ENCODE data around the gene SPO11. TPM values are rescaled to one million over a fixed set of nuclear protein-coding genes. Genes with fewer than 3 reads are reported as not detected.

SPO11 gene
- total and polyA plus RNA-seq, 2 of the 8 experiments (the other 6 are each of a cell fraction or from before 2014, with no cell fraction given), result not detected

DNA sequence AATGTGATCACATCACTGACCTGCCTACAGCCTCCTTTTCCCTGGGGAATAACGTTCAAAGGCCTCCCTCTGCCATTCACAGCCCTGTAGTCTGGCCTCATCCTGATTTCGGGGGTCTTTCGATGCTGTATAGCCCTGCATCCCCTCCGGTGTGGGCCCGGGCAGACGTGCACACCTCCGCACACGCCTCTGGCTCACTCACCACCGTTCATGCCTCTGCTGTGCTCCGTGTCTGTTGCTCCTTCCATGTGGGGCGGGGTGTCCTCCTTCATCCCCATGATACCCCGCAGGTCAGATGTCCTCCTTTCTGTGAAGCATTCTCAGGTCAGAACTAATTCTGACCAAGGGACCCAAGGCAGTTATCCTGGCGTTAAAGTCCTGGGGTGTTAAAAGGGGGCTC is 47.7 kb downstream of the SPO11 start (continued):
- TF ChIP-seq POLR2A (IDR thresholded peaks at IDR 0.05; ENCODE audit: control extremely low read depth in 1 of 2, low read depth in 2 of 2, low read length in 2 of 2) (no peak), KDM4A (IDR thresholded peaks at IDR 0.05; ENCODE audit: low read depth, low read length, severe bottlenecking) (no peak)

All from H1 (cell line).